AG04450 (cell line): ENCODE results near the gene SCN10A. TPM values are rescaled to one million over a fixed set of nuclear protein-coding genes. Genes with fewer than 3 reads are reported as not detected.

ENCODE experiments used
- CTCF ChIA-PET: fragments of 300-600, 350-600 bp; formaldehyde crosslinking; extraction: SDS; loops from one replicate; lab custom pipeline; 2022; ENCODE audit warnings: antibody characterized with exemption, inconsistent platforms; lab: Charles Lee
- POLR2A ChIA-PET: fragments of 350-600 bp; formaldehyde crosslinking; extraction: SDS; loops from one replicate; lab custom pipeline; 2021; ENCODE audit warnings: antibody characterized with exemption, inconsistent platforms; lab: Yijun Ruan, JAX
- DNase-seq: peaks from one replicate; pipeline ENCODE4 v3.0.0-alpha.2; 2011; ENCODE audit warnings: low read depth, low spot score
- H3K27ac ChIP-seq: one replicate; pipeline ENCODE4 v1.5.1; 2012; ENCODE audit warnings: low read depth, low read length, control low read depth
- H3K27me3 ChIP-seq: one replicate; pipeline ENCODE4 v1.6.0; 2012; ENCODE audit warnings: low read length; ENCODE audit not compliant: control insufficient read depth, insufficient read depth
- H3K4me3 ChIP-seq: 2 replicates; pipeline ENCODE4 v1.5.1; 2011; ENCODE audit warnings: mild to moderate bottlenecking, low read depth, low read length, control low read depth
- H3K9me3 ChIP-seq: 2 replicates; pipeline ENCODE4 v1.5.1; 2012; ENCODE audit warnings: low read length; ENCODE audit not compliant: control insufficient read depth, insufficient read depth
- CTCF ChIP-seq: IDR thresholded peaks from 2 replicates; pipeline ENCODE4 v1.5.1; 2011; ENCODE audit warnings: low read depth, low read length, control low read depth, inconsistent platforms
- polyA plus RNA-seq: library from polyadenylated mRNA; depleted of rRNA; stranded (reverse); fragments of >200 nt; gene quantifications from 2 replicates; pipeline ENCODE4 v1.2.3, GENCODE V29; 2011

The SCN10A gene
- polyA plus RNA-seq, 1 experiment, result not detected

- DNase-seq, result no peak
- no peak overlapping the region for H3K27ac ChIP-seq
- POLR2A ChIA-PET, result no interaction called here
- H3K9me3 ChIP-seq, result no peaks in the 10 kb centered on the region
- CTCF ChIA-PET, result interaction anchor here (0.8 to 2.4 kb wide), 16 partner anchors 9 to 291 kb away, joined by 3 to 15 read pairs (median 5); no protein-coding TSS in a partner anchor
- peaks cover 2% of the 10 kb centered on the region for H3K27me3 ChIP-seq
- H3K4me3 ChIP-seq, result no peak overlapping the region
- no peak for TF ChIP-seq CTCF
Measured at GRCh38 chr3:38739396-38739689, 76.7 kb downstream of the SCN10A start.

- H3K4me3 ChIP-seq, result no peak overlapping the region
- no peaks in the 10 kb centered on the region for H3K9me3 ChIP-seq
- ChIA-PET POLR2A (no interaction called here), CTCF (interaction anchor here (0.8 to 2.4 kb wide), 17 partner anchors 9 to 291 kb away, joined by 3 to 15 read pairs (median 5); no protein-coding TSS in a partner anchor)
- no peak overlapping the region for H3K27ac ChIP-seq
- no peak for DNase-seq
- TF ChIP-seq CTCF, result peak; percentile 66
- peaks cover 2% of the 10 kb centered on the region for H3K27me3 ChIP-seq
Measured at GRCh38 chr3:38738630-38739395, 77.2 kb downstream of the SCN10A start.

GRCh38 chr3:38731522-38731921 is 84.5 kb downstream of the SCN10A start:
- Histone ChIP-seq H3K27ac (no peak overlapping the region), H3K27me3 (no peaks in the 10 kb centered on the region), H3K4me3 (no peak overlapping the region), H3K9me3 (no peaks in the 10 kb centered on the region)
- CTCF ChIA-PET, result interaction anchor here (1.3 kb wide), 1 partner anchor 268 kb away, joined by 6 read pairs; no protein-coding TSS in a partner anchor
- DNase-seq, result no peak
- POLR2A ChIA-PET, result no interaction called here
- no peak for TF ChIP-seq CTCF

- Histone ChIP-seq H3K27me3 (no peaks in the 10 kb centered on the region), H3K4me3 (no peak overlapping the region), H3K9me3 (no peaks in the 10 kb centered on the region), H3K27ac (no peak overlapping the region)
- no peak for TF ChIP-seq CTCF
- CTCF ChIA-PET, result interaction anchor here (0.6 to 2.1 kb wide), 3 partner anchors 9 to 233 kb away, joined by 3 to 10 read pairs (median 3); no protein-coding TSS in a partner anchor
- peak; percentile 48 for DNase-seq
- POLR2A ChIA-PET, result no interaction called here
Measured at GRCh38 chr3:38730281-38730680, 85.7 kb downstream of the SCN10A start.

GRCh38 chr3:38728008-38728407 is 88.0 kb downstream of the SCN10A start:
- ChIA-PET POLR2A (no interaction called here), CTCF (interaction anchor here (1.5 to 2.8 kb wide), 4 partner anchors 11 to 272 kb away, joined by 3 to 10 read pairs (median 6); no protein-coding TSS in a partner anchor)
- no peak for TF ChIP-seq CTCF
- DNase-seq, result no peak
- Histone ChIP-seq H3K27me3 (no peaks in the 10 kb centered on the region), H3K9me3 (no peaks in the 10 kb centered on the region), H3K27ac (no peak overlapping the region), H3K4me3 (no peak overlapping the region)
